Measurements from ENCODE around the gene ADORA2A.

GRCh38 chr22:24485170-24485569, 57.8 kb downstream of the ADORA2A start:
- TF ChIP-seq EP300 (IDR thresholded peaks at IDR 0.05) (no peak), JUNB (IDR thresholded peaks at IDR 0.05) (no peak), RCOR1 (IDR thresholded peaks at IDR 0.05; ENCODE audit: low read depth, low read length) (no peak), FOSL2 (IDR thresholded peaks at IDR 0.05) (no peak), FOSL2 (CRISPR knock-in tag; IDR thresholded peaks at IDR 0.05) (no peak), CTCF (IDR thresholded peaks at IDR 0.05) (no peak), ZFP36 (IDR thresholded peaks at IDR 0.05; ENCODE audit: borderline replicate concordance, partially characterized antibody) (no peak), ZNF302 (CRISPR knock-in tag; IDR thresholded peaks at IDR 0.05) (no peak), KDM1A (IDR thresholded peaks at IDR 0.05; ENCODE audit: low read depth) (no peak), MAX (IDR thresholded peaks at IDR 0.05) (no peak)

All from A549 (cell line).